ENCODE measurements around the gene ADAM8.
"Not testable (repeated sequence)": the region's sequence is repeated elsewhere in the genome, so short reads cannot be mapped to it uniquely, and the experiment has no call there.

The ADAM8 gene

GRCh38 chr10:133229265-133230043, 47.2 kb downstream of the ADAM8 start:
- DNase-seq, result no peak

GRCh38 chr10:133227256-133227655, 49.4 kb downstream of the ADAM8 start:
- DNase-seq, result no peak

- no peak for DNase-seq
These were observed 50.3 kb downstream of the ADAM8 start for GRCh38 chr10:133226251-133226808.

GRCh38 chr10:133225707-133226191, 50.9 kb downstream of the ADAM8 start:
- no peak for DNase-seq

GRCh38 chr10:133224756-133225372, 51.8 kb downstream of the ADAM8 start:
- no peak for DNase-seq

GRCh38 chr10:133224076-133224475, 52.6 kb downstream of the ADAM8 start:
- DNase-seq, result no peak

- not testable (repeated sequence) for DNase-seq
These were observed 54.9 kb downstream of the ADAM8 start for GRCh38 chr10:133221756-133222155.

- no peak for DNase-seq
These were observed 55.3 kb downstream of the ADAM8 start for GRCh38 chr10:133221331-133221730.

- no peak for DNase-seq
These were observed 56.9 kb downstream of the ADAM8 start for GRCh38 chr10:133219782-133220181.

GRCh38 chr10:133218891-133219290, 57.8 kb downstream of the ADAM8 start:
- DNase-seq, result no peak

- no peak for DNase-seq
These were observed 58.7 kb downstream of the ADAM8 start for GRCh38 chr10:133217800-133218589.

- DNase-seq, result no peak
These were observed 59.9 kb downstream of the ADAM8 start for GRCh38 chr10:133216776-133217175.

- no peak for DNase-seq
These were observed 61.1 kb downstream of the ADAM8 start for GRCh38 chr10:133215586-133215985.

GRCh38 chr10:133214468-133215410, 61.9 kb downstream of the ADAM8 start:
- no peak for DNase-seq

GRCh38 chr10:133213641-133214467, 62.8 kb downstream of the ADAM8 start:
- DNase-seq, result no peak

- DNase-seq, result no peak
These were observed 63.7 kb downstream of the ADAM8 start for GRCh38 chr10:133212853-133213494.
